Upper lobe of right lung (tissue), 1 donor: ENCODE data around the gene ARHGAP6. TPM values are rescaled to one million over a fixed set of nuclear protein-coding genes. Genes with fewer than 3 reads are reported as not detected.

ENCODE experiments used
- ATAC-seq: fragments of 200-7000 bp; cut with Tn5 transposase; one replicate; pipeline ENCODE4 v1.9.1; 2020; ENCODE audit warnings: mild to moderate bottlenecking, moderate library complexity
- DNase-seq: peaks from one replicate; pipeline ENCODE4 v3.0.0-alpha.2; 2020
- H3K27ac ChIP-seq: fragments of 200-600 bp; one replicate; pipeline ENCODE4 v1.8.0; 2022
- H3K27me3 ChIP-seq: fragments of 200-600 bp; one replicate; pipeline ENCODE4 v1.8.0; 2022; ENCODE audit warnings: mild to moderate bottlenecking
- H3K36me3 ChIP-seq: fragments of 200-600 bp; one replicate; pipeline ENCODE4 v1.8.0; 2022
- H3K4me1 ChIP-seq: fragments of 200-600 bp; one replicate; pipeline ENCODE4 v1.8.0; 2022
- H3K4me3 ChIP-seq: fragments of 200-600 bp; one replicate; pipeline ENCODE4 v1.8.0; 2022; ENCODE audit warnings: mild to moderate bottlenecking
- H3K9me3 ChIP-seq: fragments of 200-600 bp; one replicate; pipeline ENCODE4 v1.8.0; 2022
- intact Hi-C: fragments of 100-400 bp; cut with DNase I; formaldehyde crosslinking; loops from one replicate; pipeline ENCODE4 v1.11.0; 2022
- total RNA-seq: library from RNA; stranded (reverse); fragmentation: NEBNext Ultra II Directional; extraction: Animal tissue kit (Norgen Biotek cat#: 25700); gene quantifications from one replicate; pipeline ENCODE4 v1.2.1, GENCODE V29; 2021
- TF ChIP-seq, protein P1 (sequence below): fragments of 200-600 bp; IDR thresholded peaks from one replicate; pipeline ENCODE4 v1.8.0; 2022; ENCODE audit warnings: antibody characterized with exemption
- donor health status: DM: no; HTN: yes; CAD: no; lungs with severe emphysema.

ARHGAP6 gene
- total RNA-seq, 1 donor from 2014 or later: 17.1 TPM

DNA sequence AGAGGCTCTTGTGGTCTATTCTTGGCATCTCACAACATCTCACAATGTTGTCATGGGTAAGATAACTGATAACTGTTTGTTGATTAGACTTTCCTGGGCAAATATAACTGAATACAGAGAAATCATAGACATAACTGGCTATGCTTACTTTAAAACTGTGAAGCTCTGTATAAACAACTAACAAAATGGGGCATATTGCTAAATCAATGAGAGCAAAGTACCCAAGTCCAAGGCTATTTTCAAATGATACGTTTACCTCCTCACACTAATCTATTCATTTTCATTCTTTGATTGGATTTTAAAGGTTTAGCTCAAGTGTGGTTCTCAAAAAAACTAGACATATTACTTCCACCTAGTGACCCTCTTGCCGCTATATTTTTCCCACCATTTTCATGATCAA, 333.9 kb downstream of the ARHGAP6 start:
- intact Hi-C loops: no loop called here
- Histone ChIP-seq H3K27ac (no peak overlapping the region), H3K4me1 (no peaks in the 10 kb centered on the region), H3K9me3 (no peaks in the 10 kb centered on the region), H3K27me3 (no peaks in the 10 kb centered on the region), H3K4me3 (no peak overlapping the region), H3K36me3 (no peaks in the 10 kb centered on the region)
- ATAC-seq: no peak
- TF ChIP-seq, protein P1, sequence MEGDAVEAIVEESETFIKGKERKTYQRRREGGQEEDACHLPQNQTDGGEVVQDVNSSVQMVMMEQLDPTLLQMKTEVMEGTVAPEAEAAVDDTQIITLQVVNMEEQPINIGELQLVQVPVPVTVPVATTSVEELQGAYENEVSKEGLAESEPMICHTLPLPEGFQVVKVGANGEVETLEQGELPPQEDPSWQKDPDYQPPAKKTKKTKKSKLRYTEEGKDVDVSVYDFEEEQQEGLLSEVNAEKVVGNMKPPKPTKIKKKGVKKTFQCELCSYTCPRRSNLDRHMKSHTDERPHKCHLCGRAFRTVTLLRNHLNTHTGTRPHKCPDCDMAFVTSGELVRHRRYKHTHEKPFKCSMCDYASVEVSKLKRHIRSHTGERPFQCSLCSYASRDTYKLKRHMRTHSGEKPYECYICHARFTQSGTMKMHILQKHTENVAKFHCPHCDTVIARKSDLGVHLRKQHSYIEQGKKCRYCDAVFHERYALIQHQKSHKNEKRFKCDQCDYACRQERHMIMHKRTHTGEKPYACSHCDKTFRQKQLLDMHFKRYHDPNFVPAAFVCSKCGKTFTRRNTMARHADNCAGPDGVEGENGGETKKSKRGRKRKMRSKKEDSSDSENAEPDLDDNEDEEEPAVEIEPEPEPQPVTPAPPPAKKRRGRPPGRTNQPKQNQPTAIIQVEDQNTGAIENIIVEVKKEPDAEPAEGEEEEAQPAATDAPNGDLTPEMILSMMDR: no peak
- no peak for DNase-seq

DNA sequence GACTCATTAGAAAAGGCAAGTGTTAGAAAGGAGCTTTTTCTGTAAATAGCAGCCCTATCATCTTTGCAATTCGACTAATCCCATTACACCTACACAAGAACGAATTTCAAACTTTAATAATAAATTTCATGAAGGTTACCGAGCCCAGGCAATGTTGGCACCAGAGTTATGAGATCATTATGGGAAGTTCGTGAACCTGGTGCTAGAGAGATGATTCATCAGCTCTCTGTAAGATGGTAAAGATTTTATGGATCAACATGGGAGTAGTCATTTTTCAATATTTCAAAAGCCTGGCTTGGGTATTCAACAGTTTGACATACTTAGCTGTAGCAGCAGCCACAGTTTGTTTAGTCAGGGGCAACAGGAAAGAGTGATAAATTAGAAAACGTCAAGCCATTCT, 336.7 kb downstream of the ARHGAP6 start:
- Histone ChIP-seq H3K27me3 (no peaks in the 10 kb centered on the region), H3K9me3 (no peaks in the 10 kb centered on the region), H3K27ac (no peak overlapping the region), H3K4me1 (no peaks in the 10 kb centered on the region), H3K36me3 (no peaks in the 10 kb centered on the region), H3K4me3 (no peak overlapping the region)
- TF ChIP-seq, protein P1: no peak
- intact Hi-C loops: no loop called here
- DNase-seq (no peak), ATAC-seq (no peak)

DNA sequence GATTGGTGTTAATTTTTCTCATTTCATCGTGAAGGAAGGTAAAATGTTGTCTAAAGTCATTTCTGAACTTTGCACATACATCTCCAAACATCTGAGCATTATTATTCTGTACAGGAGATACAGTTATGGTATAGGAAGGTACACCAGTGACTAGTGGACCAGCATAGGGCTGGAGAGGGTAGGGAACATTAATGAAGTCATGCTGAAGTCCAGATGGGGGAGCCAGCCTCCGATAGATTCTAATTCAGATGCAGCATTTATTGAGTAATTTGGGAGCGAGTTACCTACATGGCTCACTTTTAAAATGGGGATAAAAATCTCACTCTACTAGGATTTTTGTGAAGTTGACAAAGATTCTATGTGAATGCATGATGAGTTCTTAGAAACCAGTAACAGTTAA, 337.6 kb downstream of the ARHGAP6 start:
- H3K27me3 ChIP-seq: no peaks in the 10 kb centered on the region
- DNase-seq (no peak), ATAC-seq (no peak)
- TF ChIP-seq, protein P1: no peak
- no peak overlapping the region for H3K4me3 ChIP-seq
- no peaks in the 10 kb centered on the region for H3K9me3 ChIP-seq
- H3K36me3 ChIP-seq: no peaks in the 10 kb centered on the region
- no peaks in the 10 kb centered on the region for H3K4me1 ChIP-seq
- intact Hi-C loops: no loop called here
- H3K27ac ChIP-seq: no peak overlapping the region

DNA sequence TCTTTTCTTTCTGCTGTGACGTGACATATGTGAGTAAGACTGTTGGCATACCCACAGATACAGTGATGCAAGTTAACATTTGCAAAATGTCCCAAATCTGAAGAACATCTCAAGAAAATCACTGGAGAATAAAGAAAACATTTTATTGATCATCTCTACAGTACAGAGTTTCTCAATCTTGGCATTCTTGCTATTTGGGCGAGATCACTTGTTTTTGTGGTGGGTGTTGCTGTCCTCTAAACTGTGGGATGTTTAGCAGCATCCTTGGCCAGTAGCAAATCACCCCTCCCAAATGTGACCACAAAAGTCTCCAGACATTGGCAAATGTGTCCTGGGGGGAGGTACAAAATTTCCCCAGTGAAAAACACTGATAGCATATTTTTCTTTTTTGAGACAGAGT, 343.7 kb downstream of the ARHGAP6 start:
- H3K27ac ChIP-seq: no peak overlapping the region
- DNase-seq (no peak), ATAC-seq (no peak)
- no peaks in the 10 kb centered on the region for H3K36me3 ChIP-seq
- intact Hi-C loops: no loop called here
- no peaks in the 10 kb centered on the region for H3K4me1 ChIP-seq
- no peak overlapping the region for H3K4me3 ChIP-seq
- H3K9me3 ChIP-seq: no peaks in the 10 kb centered on the region
- H3K27me3 ChIP-seq: no peaks in the 10 kb centered on the region
- TF ChIP-seq, protein P1: no peak

DNA sequence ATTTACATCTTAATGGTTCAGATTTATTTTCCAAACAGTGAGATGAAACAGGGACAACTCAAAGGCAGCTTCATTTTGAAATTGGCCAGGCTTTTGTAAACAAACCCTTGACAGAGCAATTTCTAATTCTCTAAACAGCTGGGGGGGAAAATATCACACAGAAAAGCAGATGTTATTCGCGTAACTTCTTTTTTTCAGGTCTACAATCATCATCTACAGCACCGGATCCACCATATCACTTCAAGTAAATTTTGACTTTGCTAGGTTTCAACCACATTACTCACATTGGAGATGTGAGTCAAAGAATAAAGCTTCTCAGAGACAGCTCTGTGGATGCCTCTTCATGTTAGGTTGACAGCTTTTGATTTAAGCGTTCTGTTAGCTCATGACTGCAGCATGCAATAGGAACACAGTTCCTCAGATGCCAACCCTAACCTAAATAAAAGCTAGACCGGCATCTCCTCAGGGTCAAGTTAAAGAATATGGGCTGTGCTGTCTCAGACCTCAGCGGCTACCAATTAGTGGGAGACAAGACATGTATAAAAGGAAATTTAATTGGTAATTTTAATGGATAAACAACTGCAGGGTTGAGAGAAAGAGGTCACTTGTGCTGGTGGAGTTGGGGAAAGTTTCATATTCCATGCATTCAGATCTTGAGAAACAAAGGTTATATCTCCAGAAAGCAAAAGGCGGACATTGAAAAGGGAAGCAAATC, 345.8 kb downstream of the ARHGAP6 start:
- H3K27me3 ChIP-seq: no peaks in the 10 kb centered on the region
- no peaks in the 10 kb centered on the region for H3K9me3 ChIP-seq
- ATAC-seq: no peak
- TF ChIP-seq, protein P1: no peak
- no peak overlapping the region for H3K4me3 ChIP-seq
- intact Hi-C loops: no loop called here
- H3K36me3 ChIP-seq: no peaks in the 10 kb centered on the region
- H3K4me1 ChIP-seq: no peaks in the 10 kb centered on the region
- DNase-seq: no peak
- no peak overlapping the region for H3K27ac ChIP-seq

DNA sequence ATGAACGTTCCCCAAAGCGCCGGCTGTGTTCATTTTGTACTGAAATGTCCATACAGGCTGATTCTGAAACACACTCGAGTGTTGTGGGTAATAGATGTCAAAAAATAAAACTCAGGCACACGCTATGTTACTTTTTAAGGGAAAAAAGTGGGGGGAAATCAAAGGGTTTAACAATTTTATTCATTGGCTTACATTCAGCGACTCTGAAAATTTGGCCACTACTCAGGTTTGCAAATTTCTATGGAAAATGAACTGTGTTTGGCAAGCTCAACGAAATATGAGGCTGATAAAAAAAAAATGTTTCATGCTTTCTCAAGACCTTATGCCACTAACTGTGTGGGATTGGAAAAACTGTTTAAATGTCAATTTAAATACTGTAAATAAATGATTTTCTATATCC, 354.0 kb downstream of the ARHGAP6 start:
- H3K4me3 ChIP-seq: no peak overlapping the region
- no peak for DNase-seq
- TF ChIP-seq, protein P1: no peak
- intact Hi-C loops: no loop called here
- ATAC-seq: no peak
- no peaks in the 10 kb centered on the region for H3K4me1 ChIP-seq
- H3K36me3 ChIP-seq: no peaks in the 10 kb centered on the region
- H3K27me3 ChIP-seq: no peaks in the 10 kb centered on the region
- H3K9me3 ChIP-seq: no peaks in the 10 kb centered on the region
- H3K27ac ChIP-seq: no peak overlapping the region
